Sciatic nerve (tissue), 2 donors: Measurements from ENCODE around the gene AMDHD2. TPM values are rescaled to one million over a fixed set of nuclear protein-coding genes. Genes with fewer than 3 reads are reported as not detected.
A peak's percentile ranks its signal among the peaks of the same experiment; 100 is the strongest.

Experiments
- ATAC-seq: fragments of 200-7000 bp; cut with Tn5 transposase; one replicate; pipeline ENCODE4 v1.9.1; 2020; ENCODE audit warnings: mild to moderate bottlenecking, moderate library complexity
- DNase-seq: peaks from one replicate; pipeline ENCODE4 v3.0.0-alpha.2; 2020; ENCODE audit warnings: low spot score
- intact Hi-C: fragments of 100-400 bp; cut with DNase I; formaldehyde crosslinking; loops from one replicate; pipeline ENCODE4 v1.14.2; 2022
- total RNA-seq: library from RNA; stranded (reverse); fragmentation: NEBNext Ultra II Directional; extraction: Animal tissue kit (Norgen Biotek cat#: 25700); gene quantifications from one replicate; pipeline ENCODE4 v1.2.1, GENCODE V29; 2021
- donor health status: DM: no; HTN: no; CAD: no.
- donor health status: DM: no; HTN: no; CAD: no.

AMDHD2 gene
- total RNA-seq, 1 donor from 2014 or later: 38.5 TPM

- ATAC-seq: no peak
- intact Hi-C loops: no loop called here
- no peak for DNase-seq
These were observed 23.0 kb upstream of the AMDHD2 start for GRCh38 chr16:2497116-2497630.

- ATAC-seq (no peak), DNase-seq (no peak)
- intact Hi-C loops: no loop called here
These were observed 22.3 kb upstream of the AMDHD2 start for GRCh38 chr16:2497695-2498484.

- intact Hi-C loops: no loop called here
- ATAC-seq (no peak), DNase-seq (no peak)
These were observed 21.5 kb upstream of the AMDHD2 start for GRCh38 chr16:2498531-2499253.

DNA sequence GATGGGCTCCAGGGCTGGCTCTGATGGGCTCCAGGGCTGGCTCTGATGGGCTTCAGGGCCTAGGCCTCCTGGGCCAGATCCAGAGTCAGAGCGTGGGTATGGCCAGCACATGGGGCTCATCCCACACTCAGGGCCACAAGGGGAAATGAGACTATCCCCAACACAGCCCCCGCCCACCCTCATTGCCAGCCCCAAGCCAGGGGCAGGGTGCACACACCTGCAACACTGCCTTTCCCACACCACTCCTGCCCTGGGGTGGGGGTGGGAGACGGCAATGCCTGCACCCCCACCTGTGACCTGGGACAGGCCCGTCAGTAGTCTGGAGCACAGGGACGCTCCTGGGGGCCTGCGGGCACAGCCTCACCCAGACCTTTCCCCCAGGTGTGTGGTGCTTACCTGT is 20.7 kb upstream of the AMDHD2 start:
- ATAC-seq (no peak), DNase-seq (no peak)
- intact Hi-C loops: no loop called here

DNA sequence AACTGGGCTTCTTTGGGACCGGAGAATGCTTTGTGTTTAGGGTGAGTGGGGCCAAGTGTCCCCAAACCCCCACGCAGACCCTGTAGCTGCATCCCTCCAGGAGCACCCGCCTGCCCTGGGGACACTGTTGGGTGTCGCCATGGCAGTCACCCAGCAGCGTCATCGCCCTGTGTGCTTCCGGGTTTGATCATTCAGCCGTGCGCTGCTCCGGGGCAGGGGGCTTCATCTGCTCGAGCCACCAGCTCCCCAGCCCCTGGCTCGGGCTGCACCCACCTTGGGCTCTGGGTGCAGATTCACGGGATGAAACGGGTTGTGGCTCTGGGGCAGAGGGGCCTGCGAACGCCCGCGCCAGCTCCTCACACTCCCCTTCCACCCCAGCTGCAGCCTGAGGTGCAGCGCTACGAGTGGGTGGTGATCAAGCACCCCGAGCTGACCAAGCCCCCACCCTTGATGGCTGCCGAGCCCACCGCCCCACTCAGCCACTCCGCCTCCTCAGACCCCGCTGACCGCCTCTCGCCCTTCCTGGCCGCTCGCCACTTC is 20.2 kb upstream of the AMDHD2 start:
- no peak for DNase-seq
- intact Hi-C loops: loop anchor here (5.0 kb wide), 1 partner anchor 158 kb away; the partner anchor contains the start of gene ABCA3
- no peak for ATAC-seq

DNA sequence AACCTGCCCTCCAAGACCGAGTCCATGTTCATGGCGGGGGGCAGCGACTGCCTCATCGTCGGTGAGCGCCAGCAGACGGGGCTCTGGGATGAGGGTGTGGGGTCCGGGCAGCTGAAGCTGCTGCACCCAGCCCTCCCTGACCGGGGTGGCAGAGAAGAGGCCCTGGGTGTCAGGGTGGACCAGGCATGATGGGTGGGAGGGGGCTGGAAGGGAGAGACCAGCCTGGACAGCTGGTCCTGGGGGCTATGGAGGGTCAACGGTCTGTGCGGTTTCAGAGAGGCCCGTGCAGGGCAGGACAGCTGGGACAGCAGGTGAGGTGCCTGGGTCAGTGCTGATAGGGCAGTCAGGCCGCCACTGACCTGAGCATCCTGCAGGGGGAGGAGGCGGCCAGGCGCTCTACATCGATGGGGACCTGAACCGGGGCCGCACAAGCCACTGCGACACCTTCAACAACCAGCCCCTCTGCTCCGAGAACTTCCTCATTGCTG is 19.7 kb upstream of the AMDHD2 start:
- DNase-seq (no peak), ATAC-seq (no peak)
- intact Hi-C loops: loop anchor here (5.0 kb wide), 1 partner anchor 158 kb away; the partner anchor contains the start of gene ABCA3

GRCh38 chr16:2500918-2501750 is 19.0 kb upstream of the AMDHD2 start:
- intact Hi-C loops: loop anchor here (5.0 kb wide), 1 partner anchor 159 kb away; the partner anchor contains the start of gene ABCA3
- ATAC-seq (peak; percentile 92), DNase-seq (peak; percentile 92)

DNA sequence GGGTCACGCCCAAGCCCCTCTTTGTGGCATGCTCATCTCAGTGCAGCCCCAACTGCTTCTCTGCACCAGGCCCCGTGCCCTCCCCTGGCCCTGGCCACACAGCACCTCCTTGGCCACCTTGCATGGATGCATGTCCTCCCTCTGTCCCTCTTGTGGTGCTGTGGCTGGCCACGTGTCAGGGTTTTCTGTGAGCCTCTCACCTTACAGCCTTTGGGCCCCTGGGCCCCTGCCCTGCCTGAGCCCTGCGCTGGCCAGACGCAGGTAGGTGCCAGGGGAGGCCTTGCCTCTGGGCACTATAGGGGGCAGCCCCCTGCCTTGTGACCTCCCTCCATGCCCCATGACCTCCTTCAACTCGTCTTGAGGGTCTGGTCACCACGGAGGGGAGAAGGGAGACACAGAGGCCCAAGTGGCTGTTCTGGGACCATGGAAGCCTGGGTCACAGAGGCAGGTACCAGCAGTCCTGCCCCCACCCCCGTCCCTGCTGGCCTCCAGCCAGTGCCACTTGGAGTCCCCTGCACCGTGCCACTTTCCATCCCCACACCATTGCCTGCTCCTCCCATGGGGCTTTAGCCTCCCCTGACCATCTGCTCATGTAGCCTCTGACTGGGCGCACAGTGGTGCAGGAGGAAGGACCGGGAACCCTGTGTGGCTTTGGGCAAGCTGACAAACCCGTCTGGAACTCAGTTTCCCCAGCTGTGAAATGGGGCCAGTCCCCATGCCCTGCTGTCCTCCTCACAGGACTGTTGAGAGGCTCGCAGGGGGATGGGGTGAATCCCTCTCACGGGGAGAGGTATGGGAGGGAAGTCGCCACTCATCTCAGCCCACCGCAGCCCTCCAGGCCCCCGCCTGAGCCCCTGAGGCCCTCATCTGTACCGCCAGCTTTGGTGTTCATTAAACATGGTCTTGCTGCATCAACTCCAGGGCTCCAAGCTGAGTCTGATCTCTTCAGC is 17.9 kb upstream of the AMDHD2 start:
- intact Hi-C loops: loop anchor here (5.0 kb wide), 1 partner anchor 160 kb away; the partner anchor contains the start of gene ABCA3
- ATAC-seq (peak; percentile 11), DNase-seq (peak; percentile 60)

DNA sequence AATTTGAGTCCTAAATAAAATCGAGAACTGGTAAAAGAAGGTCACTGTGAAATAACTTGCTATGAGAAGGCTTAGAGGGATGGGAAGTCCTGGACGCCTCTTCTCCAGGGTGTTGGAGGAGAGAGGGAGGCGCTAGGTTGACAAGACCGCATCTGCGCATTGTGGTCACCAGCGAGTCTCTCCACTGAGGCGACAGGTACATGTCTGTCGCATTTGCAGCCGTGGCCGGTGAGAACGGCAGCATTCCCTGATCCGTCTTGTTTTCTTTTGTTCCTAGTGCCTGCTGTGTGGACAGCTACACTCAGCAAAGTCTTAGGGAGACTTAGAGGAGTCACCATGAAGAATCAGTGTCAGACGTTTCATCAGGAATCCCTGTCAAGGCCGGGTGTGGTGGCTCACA is 14.5 kb upstream of the AMDHD2 start:
- intact Hi-C loops: no loop called here
- DNase-seq (no peak), ATAC-seq (no peak)

GRCh38 chr16:2507052-2507659 is 13.0 kb upstream of the AMDHD2 start:
- intact Hi-C loops: no loop called here
- ATAC-seq (peak; percentile 42), DNase-seq (no peak)

- intact Hi-C loops: no loop called here
- peak; percentile 69 for DNase-seq
These were observed 12.5 kb upstream of the AMDHD2 start for GRCh38 chr16:2507665-2508064.

GRCh38 chr16:2508722-2509400 is 11.3 kb upstream of the AMDHD2 start:
- DNase-seq (no peak), ATAC-seq (no peak)
- intact Hi-C loops: no loop called here

More at GRCh38 chr16:2507665-2508064, 12.5 kb upstream of the AMDHD2 start:
- peak; percentile 56 for ATAC-seq

DNA sequence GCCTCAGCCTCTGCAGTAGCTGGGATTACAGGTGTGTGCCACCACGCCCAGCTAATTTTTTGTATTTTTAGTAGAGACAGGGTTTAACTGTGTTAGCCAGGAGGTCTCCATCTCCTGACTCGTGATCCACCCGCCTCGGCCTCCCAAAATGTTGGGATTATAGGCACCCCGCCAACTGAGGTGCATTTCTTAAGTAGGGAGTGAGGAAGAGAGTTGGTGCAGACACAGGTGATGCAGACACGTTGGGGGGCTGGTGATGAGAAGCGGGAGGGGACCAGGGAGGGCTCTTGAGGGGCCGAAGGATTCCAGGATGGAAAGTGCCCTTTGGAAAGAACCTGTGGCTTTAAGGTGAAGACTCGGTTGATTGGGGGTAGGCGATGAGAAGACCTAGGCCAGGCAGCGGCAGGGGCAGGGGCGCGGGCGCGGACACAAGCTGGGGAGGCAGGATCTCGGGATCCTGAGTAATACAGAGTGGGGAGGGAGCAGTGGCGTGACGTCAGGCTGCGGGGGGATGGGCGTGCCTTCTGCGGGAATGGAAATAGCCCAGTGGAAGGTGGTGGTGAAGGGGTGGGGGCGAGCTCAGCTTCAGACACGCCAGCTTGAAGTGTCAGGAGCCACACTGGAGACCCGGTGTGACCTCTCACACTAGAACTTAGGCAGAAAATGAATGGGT is 8.9 kb upstream of the AMDHD2 start:
- ATAC-seq (peak; percentile 53), DNase-seq (peak; percentile 91)

GRCh38 chr16:2511996-2512734 is 8.0 kb upstream of the AMDHD2 start:
- intact Hi-C loops: no loop called here
- DNase-seq: peak; percentile 62
- ATAC-seq: no peak

More for the DNA sequence above, 8.9 kb upstream of the AMDHD2 start:
- intact Hi-C loops: no loop called here

DNA sequence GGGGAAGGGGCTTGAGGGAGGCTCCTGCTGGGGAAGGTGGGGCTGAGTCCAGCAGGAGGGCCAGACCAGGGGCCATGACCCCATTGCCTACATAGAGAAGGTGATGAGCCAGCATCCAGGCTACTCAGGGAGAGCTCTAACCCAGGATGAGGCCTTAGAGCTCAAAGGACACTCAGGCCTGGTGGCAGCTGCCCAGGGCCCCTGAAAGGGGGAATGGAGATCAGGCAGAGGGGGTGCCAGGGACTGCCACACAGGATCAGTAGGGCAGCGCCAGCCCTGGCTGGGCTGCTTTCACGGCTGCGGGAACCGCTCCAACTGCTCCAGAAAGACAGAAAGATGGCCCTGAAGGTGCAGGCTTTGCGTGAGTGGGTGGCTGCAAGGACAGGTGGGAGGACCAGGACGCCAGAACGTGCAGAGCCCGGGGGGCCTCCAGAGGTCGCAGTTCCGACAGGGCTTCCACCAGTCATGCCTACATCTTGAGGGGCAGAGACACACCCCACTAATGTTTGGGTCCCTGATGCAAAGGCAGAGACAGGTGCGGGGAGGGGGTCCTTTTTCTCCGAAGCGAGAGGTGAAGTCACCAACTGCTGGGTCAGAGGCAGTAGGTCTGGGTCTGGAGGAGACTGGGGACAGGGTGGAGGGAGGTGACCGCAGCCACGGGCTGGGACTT is 7.3 kb upstream of the AMDHD2 start:
- DNase-seq (peak; percentile 68), ATAC-seq (peak; percentile 1)
- intact Hi-C loops: no loop called here
